Measurements from ENCODE around the gene LIPF. TPM values are rescaled to one million over a fixed set of nuclear protein-coding genes. Genes with fewer than 3 reads are reported as not detected.

Gene LIPF
- polyA plus RNA-seq, 3 donors, result not detected

- H2AFZ ChIP-seq (ENCODE audit: insufficient read depth, low read depth, low read length, poor library complexity, severe bottlenecking), result no peak overlapping the region
- no peak overlapping the region for H3K4me3 Mint-ChIP-seq
- no peak for TF ChIP-seq CTCF (IDR thresholded peaks at IDR 0.05)
- H3K27me3 Mint-ChIP-seq (ENCODE audit: low read depth in 3 of 3), result no peaks in the 10 kb centered on the region
- H4K20me1 ChIP-seq (ENCODE audit: insufficient read depth, low read length), result no peaks in the 10 kb centered on the region
- no peaks in the 10 kb centered on the region for H3K36me3 ChIP-seq (replicated peaks in 1 of 2; ENCODE audit: control insufficient read depth in 1 of 2, insufficient read depth in 2 of 2, low read length in 2 of 2)
- no peak overlapping the region for H3K4me3 ChIP-seq (replicated peaks in 1 of 3; ENCODE audit: low read depth in 2 of 3, low read length in 3 of 3)
- H3K27me3 ChIP-seq (ENCODE audit: control insufficient read depth in 2 of 2, insufficient read depth in 2 of 2, low read length in 2 of 2), result no peaks in the 10 kb centered on the region
- H3K9me3 ChIP-seq (replicated peaks in 1 of 2; ENCODE audit: control insufficient read depth in 1 of 2, insufficient read depth in 1 of 2, low read length in 2 of 2), result no peaks in the 10 kb centered on the region
- H3K4me1 Mint-ChIP-seq, result no peaks in the 10 kb centered on the region
- no peak overlapping the region for H3K4me2 ChIP-seq (replicated peaks; ENCODE audit: extremely low read depth, low read length, poor library complexity, severe bottlenecking)
- no peak overlapping the region for H3K27ac ChIP-seq (ENCODE audit: low read depth in 1 of 2, low read length in 2 of 2)
- H3K79me2 ChIP-seq (ENCODE audit: insufficient read depth, low read length), result no peaks in the 10 kb centered on the region
- intact Hi-C loops (cut with micrococcal nuclease), result no loop called here
- no peak overlapping the region for H3K27ac Mint-ChIP-seq
- no peaks in the 10 kb centered on the region for H3K36me3 Mint-ChIP-seq
- DNase-seq, result no peak
- H3K9me3 Mint-ChIP-seq, result peaks cover 0 to 7% (median 4%) of the 10 kb centered on the region in 7 donors
- no peaks in the 10 kb centered on the region for H3K4me1 ChIP-seq (ENCODE audit: control insufficient read depth in 1 of 2, insufficient read depth in 2 of 2, low read length in 2 of 2)
- H3K9ac ChIP-seq (ENCODE audit: insufficient read depth, low read length, poor library complexity, severe bottlenecking), result no peak overlapping the region
These were observed 39.4 kb upstream of the LIPF start for GRCh38 chr10:88624840-88625239.

- WGBS (ENCODE audit: insufficient coverage), result no CpG with 5 or more reads among the region's 2 CpGs
- peaks cover 2 to 3% of the 10 kb centered on the region in 2 donors for H3K36me3 Mint-ChIP-seq
- no peak overlapping the region for H3K4me3 Mint-ChIP-seq
These were observed 24.1 kb upstream of the LIPF start for GRCh38 chr10:88640186-88640585.

More at GRCh38 chr10:88640186-88640585, 24.1 kb upstream of the LIPF start:
- Histone ChIP-seq H3K27ac (ENCODE audit: low read depth in 1 of 2, low read length in 2 of 2) (no peak overlapping the region), H3K9ac (ENCODE audit: insufficient read depth, low read length, poor library complexity, severe bottlenecking) (no peak overlapping the region), H4K20me1 (ENCODE audit: insufficient read depth, low read length) (no peaks in the 10 kb centered on the region), H2AFZ (ENCODE audit: insufficient read depth, low read depth, low read length, poor library complexity, severe bottlenecking) (no peak overlapping the region), H3K27me3 (ENCODE audit: control insufficient read depth in 2 of 2, insufficient read depth in 2 of 2, low read length in 2 of 2) (no peaks in the 10 kb centered on the region), H3K4me3 (replicated peaks in 1 of 3; ENCODE audit: low read depth in 2 of 3, low read length in 3 of 3) (no peak overlapping the region), H3K79me2 (ENCODE audit: insufficient read depth, low read length) (no peaks in the 10 kb centered on the region), H3K4me1 (ENCODE audit: control insufficient read depth in 1 of 2, insufficient read depth in 2 of 2, low read length in 2 of 2) (peaks cover 13 to 18% of the 10 kb centered on the region in 2 donors), H3K36me3 (replicated peaks in 1 of 2; ENCODE audit: control insufficient read depth in 1 of 2, insufficient read depth in 2 of 2, low read length in 2 of 2) (no peaks in the 10 kb centered on the region), H3K9me3 (replicated peaks in 1 of 2; ENCODE audit: control insufficient read depth in 1 of 2, insufficient read depth in 1 of 2, low read length in 2 of 2) (peaks cover 3 to 7% of the 10 kb centered on the region in 2 donors), H3K4me2 (replicated peaks; ENCODE audit: extremely low read depth, low read length, poor library complexity, severe bottlenecking) (no peak overlapping the region)
- Mint-ChIP-seq H3K27ac (no peak overlapping the region), H3K9me3 (peaks cover 5 to 18% (median 11%) of the 10 kb centered on the region in 7 donors), H3K27me3 (ENCODE audit: low read depth in 3 of 3) (peaks cover 0 to 1% (median 0%) of the 10 kb centered on the region in 3 donors), H3K4me1 (no peaks in the 10 kb centered on the region)
- intact Hi-C loops (cut with micrococcal nuclease), result no loop called here
- no peak for DNase-seq
- no peak for TF ChIP-seq CTCF (IDR thresholded peaks at IDR 0.05)

Data from CD14-positive monocyte (primary cell).